ENCODE results near the gene THADA.

Gene THADA

GRCh38 chr2:43346602-43347567 is 249.0 kb downstream of the THADA start:
- no peak for DNase-seq

- DNase-seq, result no peak
These were observed 250.0 kb downstream of the THADA start for GRCh38 chr2:43345872-43346271.

GRCh38 chr2:43345391-43345813 is 250.4 kb downstream of the THADA start:
- DNase-seq, result peak; percentile 48

GRCh38 chr2:43344868-43345373 is 250.9 kb downstream of the THADA start:
- DNase-seq, result no peak

- no peak for DNase-seq
These were observed 252.1 kb downstream of the THADA start for GRCh38 chr2:43343573-43344304.

- no peak for DNase-seq
These were observed 253.7 kb downstream of the THADA start for GRCh38 chr2:43341959-43342757.

GRCh38 chr2:43340945-43341356 is 254.9 kb downstream of the THADA start:
- DNase-seq, result no peak

- DNase-seq, result no peak
These were observed 255.8 kb downstream of the THADA start for GRCh38 chr2:43340066-43340465.

GRCh38 chr2:43333656-43334144 is 262.1 kb downstream of the THADA start:
- no peak for DNase-seq

GRCh38 chr2:43333101-43333655 is 262.7 kb downstream of the THADA start:
- no peak for DNase-seq

GRCh38 chr2:43332653-43333052 is 263.2 kb downstream of the THADA start:
- DNase-seq, result no peak

- DNase-seq, result peak; percentile 20
These were observed 264.4 kb downstream of the THADA start for GRCh38 chr2:43331422-43331821.

GRCh38 chr2:43329637-43330036 is 266.2 kb downstream of the THADA start:
- DNase-seq, result no peak

- no peak for DNase-seq
These were observed 267.0 kb downstream of the THADA start for GRCh38 chr2:43328832-43329231.

- peak; percentile 70 for DNase-seq
These were observed 267.7 kb downstream of the THADA start for GRCh38 chr2:43328133-43328532.

GRCh38 chr2:43327119-43327518 is 268.7 kb downstream of the THADA start:
- DNase-seq, result no peak

- no peak for DNase-seq
These were observed 269.6 kb downstream of the THADA start for GRCh38 chr2:43326101-43326825.

GRCh38 chr2:43325107-43325811 is 270.6 kb downstream of the THADA start:
- DNase-seq, result no peak

GRCh38 chr2:43324259-43325106 is 271.4 kb downstream of the THADA start:
- DNase-seq, result no peak

- DNase-seq, result no peak
These were observed 272.0 kb downstream of the THADA start for GRCh38 chr2:43323857-43324256.
